Measurements from ENCODE around the gene KIRREL3.

KIRREL3 gene

GRCh38 chr11:126832387-126832786, 168.2 kb downstream of the KIRREL3 start:
- Histone ChIP-seq H3K27me3 (ENCODE audit: control insufficient read depth, insufficient read depth, low read length) (no peaks in the 10 kb centered on the region), H3K36me3 (ENCODE audit: control insufficient read depth, insufficient read depth, low read length) (no peaks in the 10 kb centered on the region), H3K27ac (ENCODE audit: low read depth, low read length) (no peak overlapping the region), H3K9ac (ENCODE audit: low read depth, low read length) (no peak overlapping the region), H3K4me3 (ENCODE audit: low read depth, low read length) (no peak overlapping the region), H3K4me1 (ENCODE audit: control insufficient read depth, insufficient read depth, low read length) (0 out of 2 replicates have a peak, but pooled peaks cover 9% of the 10 kb centered on the region), H3K9me3 (ENCODE audit: control insufficient read depth, insufficient read depth, low read length) (peaks cover 7% of the 10 kb centered on the region; the same call in 1 of the 2 replicates)

GRCh38 chr11:126830216-126830806, 170.3 kb downstream of the KIRREL3 start:
- H3K9ac ChIP-seq (ENCODE audit: low read depth, low read length): no peak overlapping the region
- H3K9me3 ChIP-seq (ENCODE audit: control insufficient read depth, insufficient read depth, low read length): 0 out of 2 replicates have a peak, but pooled peaks cover 1% of the 10 kb centered on the region
- H3K4me1 ChIP-seq (ENCODE audit: control insufficient read depth, insufficient read depth, low read length): 0 out of 2 replicates have a peak, but pooled peaks cover 9% of the 10 kb centered on the region
- H3K27ac ChIP-seq (ENCODE audit: low read depth, low read length): no peak overlapping the region
- no peak overlapping the region for H3K4me3 ChIP-seq (ENCODE audit: low read depth, low read length)
- no peaks in the 10 kb centered on the region for H3K36me3 ChIP-seq (ENCODE audit: control insufficient read depth, insufficient read depth, low read length)
- H3K27me3 ChIP-seq (ENCODE audit: control insufficient read depth, insufficient read depth, low read length): no peaks in the 10 kb centered on the region

GRCh38 chr11:126829716-126830115, 170.9 kb downstream of the KIRREL3 start:
- no peaks in the 10 kb centered on the region for H3K36me3 ChIP-seq (ENCODE audit: control insufficient read depth, insufficient read depth, low read length)
- H3K27me3 ChIP-seq (ENCODE audit: control insufficient read depth, insufficient read depth, low read length): no peaks in the 10 kb centered on the region
- H3K9me3 ChIP-seq (ENCODE audit: control insufficient read depth, insufficient read depth, low read length): no peaks in the 10 kb centered on the region
- H3K27ac ChIP-seq (ENCODE audit: low read depth, low read length): no peak overlapping the region
- peaks cover 12% of the 10 kb centered on the region for H3K4me1 ChIP-seq (ENCODE audit: control insufficient read depth, insufficient read depth, low read length)
- H3K9ac ChIP-seq (ENCODE audit: low read depth, low read length): no peak overlapping the region
- H3K4me3 ChIP-seq (ENCODE audit: low read depth, low read length): no peak overlapping the region

GRCh38 chr11:126824035-126824607, 176.4 kb downstream of the KIRREL3 start:
- H3K4me1 ChIP-seq (ENCODE audit: control insufficient read depth, insufficient read depth, low read length): peaks cover 18% of the 10 kb centered on the region
- no peaks in the 10 kb centered on the region for H3K36me3 ChIP-seq (ENCODE audit: control insufficient read depth, insufficient read depth, low read length)
- peak overlapping the region; percentile 22 for H3K27ac ChIP-seq (ENCODE audit: low read depth, low read length)
- H3K9me3 ChIP-seq (ENCODE audit: control insufficient read depth, insufficient read depth, low read length): no peaks in the 10 kb centered on the region
- H3K9ac ChIP-seq (ENCODE audit: low read depth, low read length): no peak overlapping the region
- H3K4me3 ChIP-seq (ENCODE audit: low read depth, low read length): no peak overlapping the region
- H3K27me3 ChIP-seq (ENCODE audit: control insufficient read depth, insufficient read depth, low read length): no peaks in the 10 kb centered on the region

GRCh38 chr11:126823274-126823673, 177.3 kb downstream of the KIRREL3 start:
- no peaks in the 10 kb centered on the region for H3K9me3 ChIP-seq (ENCODE audit: control insufficient read depth, insufficient read depth, low read length)
- H3K27me3 ChIP-seq (ENCODE audit: control insufficient read depth, insufficient read depth, low read length): no peaks in the 10 kb centered on the region
- no peak overlapping the region for H3K4me3 ChIP-seq (ENCODE audit: low read depth, low read length)
- H3K4me1 ChIP-seq (ENCODE audit: control insufficient read depth, insufficient read depth, low read length): peaks cover 18% of the 10 kb centered on the region
- no peak overlapping the region for H3K27ac ChIP-seq (ENCODE audit: low read depth, low read length)
- H3K36me3 ChIP-seq (ENCODE audit: control insufficient read depth, insufficient read depth, low read length): no peaks in the 10 kb centered on the region
- no peak overlapping the region for H3K9ac ChIP-seq (ENCODE audit: low read depth, low read length)

- H3K27ac ChIP-seq (ENCODE audit: low read depth, low read length): no peak overlapping the region
- no peaks in the 10 kb centered on the region for H3K27me3 ChIP-seq (ENCODE audit: control insufficient read depth, insufficient read depth, low read length)
- H3K4me1 ChIP-seq (ENCODE audit: control insufficient read depth, insufficient read depth, low read length): peaks cover 18% of the 10 kb centered on the region
- no peak overlapping the region for H3K9ac ChIP-seq (ENCODE audit: low read depth, low read length)
- no peaks in the 10 kb centered on the region for H3K36me3 ChIP-seq (ENCODE audit: control insufficient read depth, insufficient read depth, low read length)
- H3K9me3 ChIP-seq (ENCODE audit: control insufficient read depth, insufficient read depth, low read length): no peaks in the 10 kb centered on the region
- no peak overlapping the region for H3K4me3 ChIP-seq (ENCODE audit: low read depth, low read length)
Measured at GRCh38 chr11:126821827-126822226, 178.7 kb downstream of the KIRREL3 start.

- H3K36me3 ChIP-seq (ENCODE audit: control insufficient read depth, insufficient read depth, low read length): no peaks in the 10 kb centered on the region
- H3K9me3 ChIP-seq (ENCODE audit: control insufficient read depth, insufficient read depth, low read length): no peaks in the 10 kb centered on the region
- H3K27me3 ChIP-seq (ENCODE audit: control insufficient read depth, insufficient read depth, low read length): no peaks in the 10 kb centered on the region
- no peak overlapping the region for H3K4me3 ChIP-seq (ENCODE audit: low read depth, low read length)
- H3K9ac ChIP-seq (ENCODE audit: low read depth, low read length): no peak overlapping the region
- H3K27ac ChIP-seq (ENCODE audit: low read depth, low read length): no peak overlapping the region
- H3K4me1 ChIP-seq (ENCODE audit: control insufficient read depth, insufficient read depth, low read length): peaks cover 17% of the 10 kb centered on the region
Measured at GRCh38 chr11:126819194-126819593, 181.4 kb downstream of the KIRREL3 start.

GRCh38 chr11:126817523-126818450, 182.8 kb downstream of the KIRREL3 start:
- no peak overlapping the region for H3K9ac ChIP-seq (ENCODE audit: low read depth, low read length)
- H3K27me3 ChIP-seq (ENCODE audit: control insufficient read depth, insufficient read depth, low read length): no peaks in the 10 kb centered on the region
- no peak overlapping the region for H3K27ac ChIP-seq (ENCODE audit: low read depth, low read length)
- H3K36me3 ChIP-seq (ENCODE audit: control insufficient read depth, insufficient read depth, low read length): no peaks in the 10 kb centered on the region
- H3K9me3 ChIP-seq (ENCODE audit: control insufficient read depth, insufficient read depth, low read length): no peaks in the 10 kb centered on the region
- H3K4me3 ChIP-seq (ENCODE audit: low read depth, low read length): no peak overlapping the region
- H3K4me1 ChIP-seq (ENCODE audit: control insufficient read depth, insufficient read depth, low read length): 0 out of 2 replicates have a peak, but pooled peaks cover 7% of the 10 kb centered on the region

GRCh38 chr11:126817096-126817495, 183.5 kb downstream of the KIRREL3 start:
- Histone ChIP-seq H3K36me3 (ENCODE audit: control insufficient read depth, insufficient read depth, low read length) (no peaks in the 10 kb centered on the region), H3K27ac (ENCODE audit: low read depth, low read length) (no peak overlapping the region), H3K9me3 (ENCODE audit: control insufficient read depth, insufficient read depth, low read length) (no peaks in the 10 kb centered on the region), H3K27me3 (ENCODE audit: control insufficient read depth, insufficient read depth, low read length) (no peaks in the 10 kb centered on the region), H3K9ac (ENCODE audit: low read depth, low read length) (no peak overlapping the region), H3K4me3 (ENCODE audit: low read depth, low read length) (no peak overlapping the region), H3K4me1 (ENCODE audit: control insufficient read depth, insufficient read depth, low read length) (0 out of 2 replicates have a peak, but pooled peaks cover 7% of the 10 kb centered on the region)

- no peaks in the 10 kb centered on the region for H3K36me3 ChIP-seq (ENCODE audit: control insufficient read depth, insufficient read depth, low read length)
- no peak overlapping the region for H3K27ac ChIP-seq (ENCODE audit: low read depth, low read length)
- no peak overlapping the region for H3K9ac ChIP-seq (ENCODE audit: low read depth, low read length)
- no peak overlapping the region for H3K4me3 ChIP-seq (ENCODE audit: low read depth, low read length)
- no peaks in the 10 kb centered on the region for H3K9me3 ChIP-seq (ENCODE audit: control insufficient read depth, insufficient read depth, low read length)
- 0 out of 2 replicates have a peak, but pooled peaks cover 7% of the 10 kb centered on the region for H3K4me1 ChIP-seq (ENCODE audit: control insufficient read depth, insufficient read depth, low read length)
- H3K27me3 ChIP-seq (ENCODE audit: control insufficient read depth, insufficient read depth, low read length): no peaks in the 10 kb centered on the region
Measured at GRCh38 chr11:126816645-126817044, 183.9 kb downstream of the KIRREL3 start.

- Histone ChIP-seq H3K27me3 (ENCODE audit: control insufficient read depth, insufficient read depth, low read length) (no peaks in the 10 kb centered on the region), H3K4me3 (ENCODE audit: low read depth, low read length) (no peak overlapping the region), H3K36me3 (ENCODE audit: control insufficient read depth, insufficient read depth, low read length) (no peaks in the 10 kb centered on the region), H3K9me3 (ENCODE audit: control insufficient read depth, insufficient read depth, low read length) (no peaks in the 10 kb centered on the region), H3K9ac (ENCODE audit: low read depth, low read length) (no peak overlapping the region), H3K4me1 (ENCODE audit: control insufficient read depth, insufficient read depth, low read length) (0 out of 2 replicates have a peak, but pooled peaks cover 7% of the 10 kb centered on the region), H3K27ac (ENCODE audit: low read depth, low read length) (no peak overlapping the region)
Measured at GRCh38 chr11:126815111-126815510, 185.5 kb downstream of the KIRREL3 start.

Data from HUES48 (cell line).